ENCODE data around the gene PYCR2. TPM values are rescaled to one million over a fixed set of nuclear protein-coding genes. Genes with fewer than 3 reads are reported as not detected.
"Not testable (repeated sequence)": the region's sequence is repeated elsewhere in the genome, so short reads cannot be mapped to it uniquely, and the experiment has no call there.

The PYCR2 gene
- polyA plus RNA-seq, 1 donor from 2014 or later: 51.5 TPM

DNA sequence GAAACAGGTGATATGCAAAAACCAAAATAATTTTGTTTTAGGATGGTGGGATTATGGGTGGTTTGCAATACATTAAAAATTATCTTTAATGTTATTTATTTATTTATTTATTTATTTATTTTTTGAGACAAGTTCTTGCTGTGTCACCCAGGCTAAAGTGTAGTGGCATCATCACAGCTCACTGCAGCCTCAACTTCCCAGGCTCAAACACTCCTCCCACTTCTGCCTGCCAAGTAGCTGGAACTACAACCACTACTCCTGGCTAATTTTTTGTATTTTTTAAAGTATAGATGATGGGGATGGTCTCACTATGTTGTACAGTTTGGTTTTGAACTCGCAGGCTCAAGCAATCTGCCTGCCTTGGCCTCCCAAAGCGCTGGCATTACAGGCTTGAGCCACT lies 6.5 kb upstream of the PYCR2 start:
- Histone ChIP-seq H3F3A (ENCODE audit: insufficient read depth, low read length, poor library complexity, severe bottlenecking) (no peaks in the 10 kb centered on the region), H3K4me2 (ENCODE audit: low read length) (no peak overlapping the region), H3K9me3 (ENCODE audit: low read length) (no peaks in the 10 kb centered on the region), H3K9me2 (ENCODE audit: insufficient read depth, low read length) (no peaks in the 10 kb centered on the region), H3K9ac (ENCODE audit: low read length) (no peak overlapping the region), H3K79me2 (replicated peaks; ENCODE audit: insufficient read depth, low read length) (no peaks in the 10 kb centered on the region), H3K27me3 (ENCODE audit: insufficient read depth, low read depth, low read length) (no peaks in the 10 kb centered on the region), H3K36me3 (ENCODE audit: insufficient read depth, low read length) (no peaks in the 10 kb centered on the region), H2AFZ (ENCODE audit: low read depth, low read length) (no peak overlapping the region), H3K27ac (ENCODE audit: low read length) (no peak overlapping the region), H4K20me1 (ENCODE audit: insufficient read depth) (no peaks in the 10 kb centered on the region), H3K4me3 (ENCODE audit: low read length) (no peak overlapping the region)
- TF ChIP-seq MXI1 (conservative IDR thresholded peaks at IDR 0.05; ENCODE audit: poor library complexity, severe bottlenecking) (no peak), RAD21 (conservative IDR thresholded peaks at IDR 0.05) (no peak), EZH2 (IDR thresholded peaks at IDR 0.05; ENCODE audit: borderline replicate concordance, insufficient read depth, low read length, poor library complexity, severe bottlenecking) (no peak), SMC3 (conservative IDR thresholded peaks at IDR 0.05; ENCODE audit: poor library complexity) (no peak), POLR2AphosphoS5 (IDR thresholded peaks at IDR 0.05) (no peak), TAF1 (IDR thresholded peaks at IDR 0.05; ENCODE audit: low read depth) (no peak), EP300 (conservative IDR thresholded peaks at IDR 0.05; ENCODE audit: poor library complexity, severe bottlenecking) (no peak)
- TF ChIP-seq, protein P1, sequence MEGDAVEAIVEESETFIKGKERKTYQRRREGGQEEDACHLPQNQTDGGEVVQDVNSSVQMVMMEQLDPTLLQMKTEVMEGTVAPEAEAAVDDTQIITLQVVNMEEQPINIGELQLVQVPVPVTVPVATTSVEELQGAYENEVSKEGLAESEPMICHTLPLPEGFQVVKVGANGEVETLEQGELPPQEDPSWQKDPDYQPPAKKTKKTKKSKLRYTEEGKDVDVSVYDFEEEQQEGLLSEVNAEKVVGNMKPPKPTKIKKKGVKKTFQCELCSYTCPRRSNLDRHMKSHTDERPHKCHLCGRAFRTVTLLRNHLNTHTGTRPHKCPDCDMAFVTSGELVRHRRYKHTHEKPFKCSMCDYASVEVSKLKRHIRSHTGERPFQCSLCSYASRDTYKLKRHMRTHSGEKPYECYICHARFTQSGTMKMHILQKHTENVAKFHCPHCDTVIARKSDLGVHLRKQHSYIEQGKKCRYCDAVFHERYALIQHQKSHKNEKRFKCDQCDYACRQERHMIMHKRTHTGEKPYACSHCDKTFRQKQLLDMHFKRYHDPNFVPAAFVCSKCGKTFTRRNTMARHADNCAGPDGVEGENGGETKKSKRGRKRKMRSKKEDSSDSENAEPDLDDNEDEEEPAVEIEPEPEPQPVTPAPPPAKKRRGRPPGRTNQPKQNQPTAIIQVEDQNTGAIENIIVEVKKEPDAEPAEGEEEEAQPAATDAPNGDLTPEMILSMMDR (IDR thresholded peaks at IDR 0.05; ENCODE audit: poor library complexity, severe bottlenecking): no peak
- TF ChIP-seq, protein P2, sequence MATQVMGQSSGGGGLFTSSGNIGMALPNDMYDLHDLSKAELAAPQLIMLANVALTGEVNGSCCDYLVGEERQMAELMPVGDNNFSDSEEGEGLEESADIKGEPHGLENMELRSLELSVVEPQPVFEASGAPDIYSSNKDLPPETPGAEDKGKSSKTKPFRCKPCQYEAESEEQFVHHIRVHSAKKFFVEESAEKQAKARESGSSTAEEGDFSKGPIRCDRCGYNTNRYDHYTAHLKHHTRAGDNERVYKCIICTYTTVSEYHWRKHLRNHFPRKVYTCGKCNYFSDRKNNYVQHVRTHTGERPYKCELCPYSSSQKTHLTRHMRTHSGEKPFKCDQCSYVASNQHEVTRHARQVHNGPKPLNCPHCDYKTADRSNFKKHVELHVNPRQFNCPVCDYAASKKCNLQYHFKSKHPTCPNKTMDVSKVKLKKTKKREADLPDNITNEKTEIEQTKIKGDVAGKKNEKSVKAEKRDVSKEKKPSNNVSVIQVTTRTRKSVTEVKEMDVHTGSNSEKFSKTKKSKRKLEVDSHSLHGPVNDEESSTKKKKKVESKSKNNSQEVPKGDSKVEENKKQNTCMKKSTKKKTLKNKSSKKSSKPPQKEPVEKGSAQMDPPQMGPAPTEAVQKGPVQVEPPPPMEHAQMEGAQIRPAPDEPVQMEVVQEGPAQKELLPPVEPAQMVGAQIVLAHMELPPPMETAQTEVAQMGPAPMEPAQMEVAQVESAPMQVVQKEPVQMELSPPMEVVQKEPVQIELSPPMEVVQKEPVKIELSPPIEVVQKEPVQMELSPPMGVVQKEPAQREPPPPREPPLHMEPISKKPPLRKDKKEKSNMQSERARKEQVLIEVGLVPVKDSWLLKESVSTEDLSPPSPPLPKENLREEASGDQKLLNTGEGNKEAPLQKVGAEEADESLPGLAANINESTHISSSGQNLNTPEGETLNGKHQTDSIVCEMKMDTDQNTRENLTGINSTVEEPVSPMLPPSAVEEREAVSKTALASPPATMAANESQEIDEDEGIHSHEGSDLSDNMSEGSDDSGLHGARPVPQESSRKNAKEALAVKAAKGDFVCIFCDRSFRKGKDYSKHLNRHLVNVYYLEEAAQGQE (IDR thresholded peaks at IDR 0.05; ENCODE audit: borderline replicate concordance): no peak

DNA sequence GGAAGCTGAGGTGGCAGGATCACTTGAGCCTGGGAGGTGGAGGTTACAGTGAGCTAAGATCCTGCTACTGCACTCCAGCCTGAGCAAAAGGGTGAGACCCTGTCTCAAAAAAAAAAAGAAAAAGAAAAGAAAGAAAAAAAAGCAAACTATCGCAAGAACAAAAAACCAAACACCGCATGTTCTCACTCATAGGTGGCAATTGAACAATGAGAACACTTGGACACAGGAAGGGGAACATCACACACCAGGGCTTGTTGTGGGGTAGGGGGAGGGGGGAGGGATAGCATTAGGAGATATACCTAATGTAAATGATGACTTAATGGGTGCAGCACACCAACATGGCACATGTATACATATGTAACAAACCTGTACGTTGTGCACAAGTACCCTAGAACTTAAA lies 5.4 kb upstream of the PYCR2 start:
- H3K9me3 ChIP-seq (ENCODE audit: low read length); H3K4me2 ChIP-seq (ENCODE audit: low read length); H3K4me3 ChIP-seq (ENCODE audit: low read length); H3K27me3 ChIP-seq (ENCODE audit: insufficient read depth, low read depth, low read length); H3K27ac ChIP-seq (ENCODE audit: low read length); H3K9me2 ChIP-seq (ENCODE audit: insufficient read depth, low read length); H3K9ac ChIP-seq (ENCODE audit: low read length); H4K20me1 ChIP-seq (ENCODE audit: insufficient read depth); H3F3A ChIP-seq (ENCODE audit: insufficient read depth, low read length, poor library complexity, severe bottlenecking); H3K36me3 ChIP-seq (ENCODE audit: insufficient read depth, low read length); H3K79me2 ChIP-seq (replicated peaks; ENCODE audit: insufficient read depth, low read length); H2AFZ ChIP-seq (ENCODE audit: low read depth, low read length): not testable (repeated sequence)

Data from neural cell (in vitro differentiated cells).